ENCODE measurements around the gene SLC35B2. TPM values are rescaled to one million over a fixed set of nuclear protein-coding genes. Genes with fewer than 3 reads are reported as not detected.

Gene SLC35B2
- total RNA-seq, 1 experiment from 2014 or later = 28.9 TPM

DNA sequence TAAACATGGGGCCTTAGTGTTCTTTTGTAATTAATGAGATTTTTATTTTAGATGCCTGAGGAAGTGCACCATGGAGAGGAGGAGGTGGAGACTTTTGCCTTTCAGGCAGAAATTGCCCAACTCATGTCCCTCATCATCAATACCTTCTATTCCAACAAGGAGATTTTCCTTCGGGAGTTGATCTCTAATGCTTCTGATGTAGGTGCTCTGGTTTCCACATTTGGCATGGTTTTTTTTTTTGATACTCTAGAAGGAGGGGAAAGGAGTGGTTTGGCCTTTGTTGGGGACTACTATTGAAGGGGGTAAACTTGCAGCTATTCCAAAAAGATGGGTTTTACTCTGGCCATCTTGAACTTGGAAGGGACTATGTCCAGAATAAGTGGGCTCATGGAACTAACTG lies 8.7 kb downstream of the SLC35B2 start (continued):
- TF ChIP-seq, protein P1, sequence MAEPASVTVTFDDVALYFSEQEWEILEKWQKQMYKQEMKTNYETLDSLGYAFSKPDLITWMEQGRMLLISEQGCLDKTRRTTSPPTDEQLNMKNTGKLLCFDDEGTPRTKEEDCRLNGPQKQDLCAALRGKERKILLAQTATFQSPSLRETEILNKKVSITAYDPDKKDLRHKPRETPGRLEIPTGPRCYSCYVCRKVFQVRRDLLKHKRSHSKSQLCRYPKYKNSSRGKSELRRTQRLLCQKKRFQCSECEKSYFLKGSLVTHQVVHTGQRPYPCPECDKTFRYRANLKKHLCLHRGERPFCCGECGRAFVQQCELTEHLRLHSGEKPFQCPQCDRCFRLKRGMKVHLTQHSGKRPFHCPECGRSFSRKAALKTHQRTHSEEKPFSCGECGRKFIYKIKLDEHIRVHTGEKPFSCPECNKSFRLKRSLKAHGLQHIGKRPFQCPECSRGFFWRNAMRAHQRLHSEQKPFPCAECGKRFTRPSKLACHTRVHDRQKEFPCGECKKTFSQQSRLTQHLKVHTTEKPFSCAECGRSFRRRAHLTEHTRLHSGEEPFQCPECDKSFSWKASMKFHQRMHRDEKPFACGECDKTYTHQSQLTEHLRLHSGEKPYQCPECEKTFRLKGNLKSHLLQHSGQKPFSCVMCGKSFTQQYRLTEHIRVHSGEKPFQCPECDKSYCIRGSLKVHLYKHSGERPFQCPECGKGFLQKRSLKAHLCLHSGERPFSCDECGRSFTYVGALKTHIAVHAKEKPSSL (CRISPR knock-in tag; conservative IDR thresholded peaks at IDR 0.05) = no peak
- TF ChIP-seq ZNF423 (CRISPR knock-in tag; IDR thresholded peaks at IDR 0.05) = no peak
- TF ChIP-seq NR3C1 (CRISPR knock-in tag; conservative IDR thresholded peaks at IDR 0.05; ENCODE audit: low read depth) = no peak
- no peak for TF ChIP-seq ZNF263 (CRISPR knock-in tag; IDR thresholded peaks at IDR 0.05; ENCODE audit: low read depth)
- no peak for TF ChIP-seq FOXJ3 (CRISPR knock-in tag; IDR thresholded peaks at IDR 0.05; ENCODE audit: borderline replicate concordance)
- TF ChIP-seq, protein P2, sequence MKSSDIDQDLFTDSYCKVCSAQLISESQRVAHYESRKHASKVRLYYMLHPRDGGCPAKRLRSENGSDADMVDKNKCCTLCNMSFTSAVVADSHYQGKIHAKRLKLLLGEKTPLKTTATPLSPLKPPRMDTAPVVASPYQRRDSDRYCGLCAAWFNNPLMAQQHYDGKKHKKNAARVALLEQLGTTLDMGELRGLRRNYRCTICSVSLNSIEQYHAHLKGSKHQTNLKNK (CRISPR knock-in tag; IDR thresholded peaks at IDR 0.05) = no peak
- no peak for TF ChIP-seq ATF6 (CRISPR knock-in tag; IDR thresholded peaks at IDR 0.05)
- TF ChIP-seq E2F4 (CRISPR knock-in tag; IDR thresholded peaks at IDR 0.05; ENCODE audit: borderline replicate concordance, low read depth) = no peak
- no peak for TF ChIP-seq SOX15 (CRISPR knock-in tag; IDR thresholded peaks at IDR 0.05)

- ChIA-PET CTCF (interaction anchor here (1.0 to 7.2 kb wide), 9 partner anchors 8 to 388 kb away, joined by 3 to 80 read pairs (median 4); partner anchors contain the start of genes AARS2 and SLC35B2), POLR2A (interaction anchor here (1.1 to 4.9 kb wide), 14 partner anchors 8 to 618 kb away, joined by 3 to 83 read pairs (median 8); partner anchors contain the start of genes AARS2, MYMX, SLC29A1 and SLC35B2)
- peak overlapping the region; percentile 99 for H3K27ac Mint-ChIP-seq
- H3K4me3 Mint-ChIP-seq = peak overlapping the region; percentile 99
- DNase-seq (ENCODE audit: low spot score) (peak; percentile 41), ATAC-seq (no peak)
- no peaks in the 10 kb centered on the region for H3K9me3 Mint-ChIP-seq
- peaks cover 39% of the 10 kb centered on the region for H3K4me1 Mint-ChIP-seq
- peaks cover 56% of the 10 kb centered on the region for H3K36me3 Mint-ChIP-seq
- H3K27me3 Mint-ChIP-seq (ENCODE audit: low read depth) = peaks cover 4% of the 10 kb centered on the region; the same call in 1 of the 2 replicates
- TF ChIP-seq NFATC4 (CRISPR knock-in tag; IDR thresholded peaks at IDR 0.05) (peak; percentile 80), JAZF1 (CRISPR knock-in tag; IDR thresholded peaks at IDR 0.05) (no peak), ZNF281 (CRISPR knock-in tag; IDR thresholded peaks at IDR 0.05) (0 out of 2 replicates have a peak, but pooled peaks have one; percentile 64), ATF1 (CRISPR knock-in tag; IDR thresholded peaks at IDR 0.05) (no peak), AR (CRISPR knock-in tag; IDR thresholded peaks at IDR 0.05) (peak; percentile 2; the same call in 1 of the 2 replicates), ZNF671 (CRISPR knock-in tag; IDR thresholded peaks at IDR 0.05) (peak; percentile 86; the same call in 1 of the 2 replicates), ELF4 (CRISPR knock-in tag; IDR thresholded peaks at IDR 0.05; ENCODE audit: low read depth) (no peak), ESRRA (CRISPR knock-in tag; IDR thresholded peaks at IDR 0.05; ENCODE audit: borderline replicate concordance) (no peak), ZSCAN18 (CRISPR knock-in tag; IDR thresholded peaks at IDR 0.05) (no peak)
- TF ChIP-seq, protein P1 (CRISPR knock-in tag; conservative IDR thresholded peaks at IDR 0.05) = peak; percentile 64; the same call in 1 of the 2 replicates
Observed at GRCh38 chr6:44247338-44248302, 9.7 kb downstream of the SLC35B2 start.
